Hepatocyte (in vitro differentiated cells): ENCODE data around the gene BAHCC1. TPM values are rescaled to one million over a fixed set of nuclear protein-coding genes. Genes with fewer than 3 reads are reported as not detected.

Experiments used
- DNase-seq: peaks from one replicate; pipeline ENCODE4 v3.0.0-alpha.2; 2016; ENCODE audit warnings: low spot score
- H2AFZ ChIP-seq: fragments of 200-600 bp; sonication (generic); 2 replicates; pipeline ENCODE4 v1.6.0; 2016; ENCODE audit warnings: antibody characterized with exemption, mild to moderate bottlenecking
- H3K27ac ChIP-seq: fragments of 200-600 bp; sonication (generic); 2 replicates; pipeline ENCODE4 v1.5.1; 2016; ENCODE audit warnings: mild to moderate bottlenecking
- H3K27me3 ChIP-seq: fragments of 200-600 bp; sonication (generic); 2 replicates; pipeline ENCODE4 v1.6.1; 2016
- H3K36me3 ChIP-seq: fragments of 200-600 bp; sonication (generic); replicated peaks from 2 replicates; pipeline ENCODE4 v1.5.1; 2016; ENCODE audit warnings: low read depth; ENCODE audit not compliant: insufficient read depth
- H3K4me1 ChIP-seq: fragments of 200-600 bp; sonication (generic); 2 replicates; pipeline ENCODE4 v1.5.1; 2016; ENCODE audit warnings: mild to moderate bottlenecking, moderate library complexity; ENCODE audit not compliant: insufficient read depth
- H3K4me2 ChIP-seq: fragments of 200-600 bp; sonication (generic); 2 replicates; pipeline ENCODE4 v1.6.0; 2016
- H3K4me3 ChIP-seq: fragments of 200-600 bp; sonication (generic); 2 replicates; pipeline ENCODE4 v1.5.1; 2016; ENCODE audit warnings: mild to moderate bottlenecking
- H3K79me2 ChIP-seq: fragments of 200-600 bp; sonication (generic); 2 replicates; pipeline ENCODE4 v1.6.0; 2017; ENCODE audit warnings: mild to moderate bottlenecking
- H3K9me2 ChIP-seq: fragments of 200-600 bp; sonication (generic); replicated peaks from 2 replicates; pipeline ENCODE4 v1.6.0; 2017; ENCODE audit warnings: mild to moderate bottlenecking; ENCODE audit not compliant: insufficient read depth
- H3K9me3 ChIP-seq: fragments of 200-600 bp; sonication (generic); 2 replicates; pipeline ENCODE4 v1.5.1; 2016; ENCODE audit warnings: low read depth, mild to moderate bottlenecking
- H4K20me1 ChIP-seq: fragments of 200-600 bp; sonication (generic); 2 replicates; pipeline ENCODE4 v1.6.0; 2016; ENCODE audit warnings: mild to moderate bottlenecking; ENCODE audit not compliant: insufficient read depth, poor library complexity, severe bottlenecking
- EZH2 ChIP-seq: fragments of 200-600 bp; sonication (generic); IDR thresholded peaks from 2 replicates; pipeline ENCODE4 v1.6.1; 2016; ENCODE audit warnings: antibody characterized with exemption, mild to moderate bottlenecking, borderline replicate concordance
- EZH2phosphoT487 ChIP-seq: fragments of 200-600 bp; sonication (generic); IDR thresholded peaks from one replicate; pipeline ENCODE4 v1.6.1; 2018; ENCODE audit warnings: antibody characterized with exemption, mild to moderate bottlenecking, low read depth, moderate library complexity; ENCODE audit not compliant: unreplicated experiment, severe bottlenecking
- WGBS: methylation state at CpG from one replicate; pipeline ENCODE4 v1.1.6; 2016; ENCODE audit warnings: low lambda C conversion rate; ENCODE audit errors: missing lambda C conversion rate; 5-methylcytosine and 5-hydroxymethylcytosine counted together
- polyA plus RNA-seq: library from polyadenylated mRNA; unstranded; fragments of >200 nt; fragmentation: Nextera tagmentation; extraction: Ambion mirVana; gene quantifications from 2 replicates; pipeline ENCODE4 v1.2.1, GENCODE V29; 2016
- total RNA-seq: library from RNA; depleted of rRNA; stranded (reverse); fragments of >200 nt; gene quantifications from 2 replicates; pipeline ENCODE4 v1.2.3, GENCODE V29; 2014
- TF ChIP-seq, protein P1 (sequence below): fragments of 200-600 bp; sonication (generic); IDR thresholded peaks from 2 replicates; pipeline ENCODE4 v1.5.1; 2016; ENCODE audit warnings: antibody characterized with exemption, mild to moderate bottlenecking; ENCODE audit not compliant: poor library complexity

Gene BAHCC1
- total and polyA plus RNA-seq, 2 experiments from 2014 or later: 6.4 to 6.6 TPM

DNA sequence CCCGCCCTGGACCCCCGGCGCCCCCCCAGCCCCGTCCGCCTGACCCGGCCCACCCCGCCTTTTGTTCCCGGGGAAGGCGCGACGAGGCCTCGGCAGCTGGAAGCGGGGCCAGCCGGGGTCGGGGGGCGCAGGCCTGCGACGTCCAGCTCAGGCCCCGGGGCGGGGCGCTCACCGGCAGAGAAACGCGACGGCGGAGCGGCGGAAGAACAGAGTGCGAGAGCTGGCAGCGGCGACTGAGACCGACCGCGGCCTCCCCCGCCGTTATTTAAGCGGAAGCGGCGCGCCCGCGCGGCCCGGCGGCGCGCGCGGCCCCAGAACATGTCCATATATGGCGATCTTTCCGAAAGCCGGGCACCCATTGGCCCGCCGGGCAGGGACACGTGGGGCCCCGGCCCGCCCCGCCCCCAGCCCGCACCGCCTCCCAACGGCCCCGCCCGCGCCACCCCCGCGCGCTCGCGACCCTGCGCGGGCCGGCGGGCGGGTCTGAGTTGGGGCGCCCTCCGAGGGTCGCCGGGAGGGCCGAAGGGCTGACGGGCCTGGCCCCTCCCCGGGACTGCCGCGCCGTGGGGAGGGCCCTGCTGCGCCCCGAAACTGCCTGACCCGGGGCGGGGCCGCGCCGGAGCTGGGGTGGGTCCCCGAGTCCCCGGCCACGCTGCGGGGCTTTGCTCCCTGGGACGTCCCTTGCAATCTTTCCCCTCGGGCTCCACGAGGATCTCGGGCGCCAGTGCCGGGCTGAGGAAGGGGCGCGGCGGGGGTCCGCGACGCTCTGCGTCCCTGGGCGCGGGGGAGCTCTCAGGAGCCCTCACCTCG, 117.5 kb downstream of the BAHCC1 start, which contains the start of gene ACTG1:
Gene ACTG1 (minus strand): TSS at position 238 of the 810 bp plus-strand sequence. CDS start 445 bp downstream, outside the sequence.
- 1% methylated on average over 42 of the region's 111 CpGs for WGBS
- Histone ChIP-seq H3K4me1 (peaks cover 33% of the 10 kb centered on the region), H3K9me3 (no peaks in the 10 kb centered on the region), H3K9me2 (no peaks in the 10 kb centered on the region), H3K36me3 (peaks cover 9% of the 10 kb centered on the region), H3K27me3 (no peaks in the 10 kb centered on the region), H3K4me2 (peak within 1 kb of the TSS; percentile 100), H4K20me1 (peaks cover 59% of the 10 kb centered on the region), H3K4me3 (peak within 1 kb of the TSS; percentile 91), H3K79me2 (peaks cover 77% of the 10 kb centered on the region), H3K27ac (peak within 1 kb of the TSS; percentile 100), H2AFZ (peak within 1 kb of the TSS; percentile 31)
- no peak for TF ChIP-seq EZH2
- TF ChIP-seq, protein P1, sequence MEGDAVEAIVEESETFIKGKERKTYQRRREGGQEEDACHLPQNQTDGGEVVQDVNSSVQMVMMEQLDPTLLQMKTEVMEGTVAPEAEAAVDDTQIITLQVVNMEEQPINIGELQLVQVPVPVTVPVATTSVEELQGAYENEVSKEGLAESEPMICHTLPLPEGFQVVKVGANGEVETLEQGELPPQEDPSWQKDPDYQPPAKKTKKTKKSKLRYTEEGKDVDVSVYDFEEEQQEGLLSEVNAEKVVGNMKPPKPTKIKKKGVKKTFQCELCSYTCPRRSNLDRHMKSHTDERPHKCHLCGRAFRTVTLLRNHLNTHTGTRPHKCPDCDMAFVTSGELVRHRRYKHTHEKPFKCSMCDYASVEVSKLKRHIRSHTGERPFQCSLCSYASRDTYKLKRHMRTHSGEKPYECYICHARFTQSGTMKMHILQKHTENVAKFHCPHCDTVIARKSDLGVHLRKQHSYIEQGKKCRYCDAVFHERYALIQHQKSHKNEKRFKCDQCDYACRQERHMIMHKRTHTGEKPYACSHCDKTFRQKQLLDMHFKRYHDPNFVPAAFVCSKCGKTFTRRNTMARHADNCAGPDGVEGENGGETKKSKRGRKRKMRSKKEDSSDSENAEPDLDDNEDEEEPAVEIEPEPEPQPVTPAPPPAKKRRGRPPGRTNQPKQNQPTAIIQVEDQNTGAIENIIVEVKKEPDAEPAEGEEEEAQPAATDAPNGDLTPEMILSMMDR: no peak
- TF ChIP-seq EZH2phosphoT487: no peak
- DNase-seq: peak; percentile 97

DNA sequence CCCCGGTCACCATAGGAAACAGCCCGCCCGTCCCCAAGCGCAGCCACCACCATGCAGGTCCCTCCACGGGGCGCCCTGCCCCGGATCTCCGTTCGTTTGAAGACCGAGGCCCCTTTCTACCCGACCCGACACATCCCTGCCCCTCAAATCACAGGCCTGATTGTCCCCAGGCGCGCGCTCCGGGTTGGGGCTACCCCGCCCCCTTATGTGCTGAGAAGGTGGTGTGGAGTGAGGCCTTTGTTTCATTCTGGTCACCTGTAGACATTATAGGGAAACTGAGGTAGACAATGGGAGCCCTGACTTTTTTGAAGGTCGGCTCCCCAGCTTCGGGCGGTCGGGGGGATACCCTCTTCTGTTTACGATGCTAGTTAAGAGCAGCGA, 118.1 kb downstream of the BAHCC1 start:
- peak; percentile 82 for DNase-seq
- H3K4me1 ChIP-seq: peaks cover 36% of the 10 kb centered on the region
- TF ChIP-seq EZH2phosphoT487 (no peak), EZH2 (no peak)
- TF ChIP-seq, protein P1: no peak
- no peaks in the 10 kb centered on the region for H3K27me3 ChIP-seq
- H4K20me1 ChIP-seq: peaks cover 55% of the 10 kb centered on the region
- H3K9me2 ChIP-seq: no peaks in the 10 kb centered on the region
- peak overlapping the region; percentile 100 for H3K4me2 ChIP-seq
- peaks cover 9% of the 10 kb centered on the region for H3K36me3 ChIP-seq
- WGBS: 2% methylated on average over 20 of the region's 23 CpGs
- peaks cover 79% of the 10 kb centered on the region for H3K79me2 ChIP-seq
- peak overlapping the region; percentile 31 for H2AFZ ChIP-seq
- peak overlapping the region; percentile 100 for H3K27ac ChIP-seq
- H3K9me3 ChIP-seq: no peaks in the 10 kb centered on the region
- H3K4me3 ChIP-seq: peak overlapping the region; percentile 83

DNA sequence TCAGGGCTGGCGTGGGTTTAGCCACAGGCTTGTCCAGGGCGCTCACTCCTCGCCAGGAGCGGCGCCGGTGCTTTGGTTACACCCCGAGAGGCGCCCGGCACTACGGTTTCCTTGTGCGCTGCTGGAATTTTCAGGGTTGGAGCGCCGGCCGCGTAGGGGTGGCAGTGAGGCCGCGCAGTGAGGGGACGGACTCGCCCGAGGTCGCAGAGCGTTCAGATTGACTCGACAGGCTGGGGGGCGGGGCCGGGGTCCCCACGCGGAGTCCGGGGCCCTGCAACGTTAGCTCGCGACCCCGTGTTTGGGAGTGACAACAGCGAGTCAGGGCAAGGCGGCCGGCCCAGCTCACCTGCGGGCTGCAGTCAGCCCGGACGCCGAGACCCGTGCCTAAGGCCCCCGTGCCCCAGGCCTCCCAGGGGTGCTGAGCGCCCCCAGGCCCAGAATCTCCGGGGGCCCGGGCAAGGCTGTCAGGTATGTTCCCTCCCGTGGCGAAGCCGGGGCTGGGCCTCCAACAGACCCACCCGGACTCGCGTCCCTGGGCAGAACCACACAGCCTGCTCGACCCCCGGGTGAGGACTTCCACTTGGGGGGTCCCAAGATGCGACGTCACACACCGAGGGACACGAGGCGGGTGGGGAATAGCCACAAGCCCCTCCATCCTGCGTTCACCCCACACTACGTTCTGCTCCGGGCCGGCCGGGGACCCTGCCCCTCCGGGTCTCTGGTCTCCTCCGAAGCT, 118.7 kb downstream of the BAHCC1 start:
- Histone ChIP-seq H3K27ac (peak overlapping the region; percentile 100), H3K4me2 (peak overlapping the region; percentile 100), H3K9me2 (no peaks in the 10 kb centered on the region), H3K79me2 (peaks cover 74% of the 10 kb centered on the region), H3K4me1 (peaks cover 39% of the 10 kb centered on the region), H3K27me3 (peaks cover under 1% of the 10 kb centered on the region), H3K4me3 (peak overlapping the region; percentile 83), H3K36me3 (peaks cover 9% of the 10 kb centered on the region), H2AFZ (peak overlapping the region; percentile 31), H3K9me3 (no peaks in the 10 kb centered on the region), H4K20me1 (peaks cover 52% of the 10 kb centered on the region)
- 1% methylated on average over 49 of the region's 64 CpGs for WGBS
- DNase-seq: peak; percentile 90
- TF ChIP-seq EZH2: no peak

DNA sequence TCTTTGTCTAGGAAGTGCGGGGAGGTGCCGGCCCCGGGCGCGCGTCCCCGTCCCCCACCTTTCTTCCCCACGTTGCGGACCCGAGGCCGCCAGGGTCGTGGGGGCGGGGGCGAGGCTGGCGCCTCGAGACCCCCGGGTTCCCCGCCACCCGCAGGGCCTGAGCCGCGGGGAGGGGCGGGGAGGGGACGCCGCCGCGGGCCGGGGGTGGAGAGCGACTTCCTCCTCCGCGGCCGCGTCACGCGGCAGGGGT, 119.2 kb downstream of the BAHCC1 start:
- Histone ChIP-seq H3K4me2 (peak overlapping the region; percentile 100), H2AFZ (peak overlapping the region; percentile 31), H3K4me1 (peaks cover 41% of the 10 kb centered on the region), H3K36me3 (peaks cover 9% of the 10 kb centered on the region), H3K9me3 (no peaks in the 10 kb centered on the region), H4K20me1 (peaks cover 47% of the 10 kb centered on the region), H3K27ac (peak overlapping the region; percentile 100), H3K79me2 (peaks cover 69% of the 10 kb centered on the region), H3K27me3 (peaks cover 4% of the 10 kb centered on the region), H3K9me2 (no peaks in the 10 kb centered on the region), H3K4me3 (peak overlapping the region; percentile 83)
- WGBS: 0% methylated on average over 1 of the region's 34 CpGs
- TF ChIP-seq EZH2phosphoT487: no peak
- TF ChIP-seq EZH2: no peak
- TF ChIP-seq, protein P1: no peak
- no peak for DNase-seq
